GM21515 (cell line): ENCODE data around the gene IAH1.

Source experiments
- ATAC-seq: cut with Tn5 transposase; IDR thresholded peaks from one replicate; pipeline ENCODE4 v1.9.1; 2021; ENCODE audit not compliant: unreplicated experiment

The IAH1 gene

GRCh38 chr2:9525266-9525665, 50.9 kb downstream of the IAH1 start:
- ATAC-seq = no peak

DNA sequence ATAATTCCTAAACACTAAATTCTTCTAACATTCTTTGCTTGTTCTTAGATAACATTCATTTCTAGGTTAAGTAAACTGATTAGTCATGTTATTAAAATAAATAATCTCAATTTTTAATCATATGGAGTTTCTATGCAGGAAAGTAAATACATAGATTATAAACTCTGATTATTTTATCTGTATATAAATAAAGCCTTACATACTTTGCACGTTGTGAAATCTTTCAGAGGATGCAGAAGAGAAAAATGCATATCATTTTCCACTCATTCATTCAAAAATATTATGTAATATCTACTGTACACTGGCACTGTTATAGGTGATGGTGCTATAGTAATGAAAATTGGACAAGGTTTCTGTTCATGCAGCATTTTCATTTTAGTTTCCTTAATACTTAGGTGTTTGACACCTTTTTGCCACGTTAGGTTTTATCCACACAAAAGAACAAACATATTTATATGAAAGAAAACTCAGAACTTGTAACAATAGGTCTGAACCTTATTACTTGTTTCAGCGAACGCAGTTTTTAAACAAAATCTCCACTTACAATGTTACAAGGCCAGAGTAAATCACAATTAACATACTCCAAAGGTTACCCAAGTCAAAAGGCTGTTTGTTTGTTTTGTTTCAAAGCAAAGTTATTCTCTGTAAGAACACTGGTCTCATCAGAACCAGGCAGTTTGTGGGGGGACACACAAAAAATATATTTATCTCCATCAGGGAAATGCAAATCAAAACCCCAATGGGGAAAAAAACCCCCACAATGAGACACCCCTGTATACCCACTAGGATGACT, 53.8 kb downstream of the IAH1 start:
- no peak for ATAC-seq

DNA sequence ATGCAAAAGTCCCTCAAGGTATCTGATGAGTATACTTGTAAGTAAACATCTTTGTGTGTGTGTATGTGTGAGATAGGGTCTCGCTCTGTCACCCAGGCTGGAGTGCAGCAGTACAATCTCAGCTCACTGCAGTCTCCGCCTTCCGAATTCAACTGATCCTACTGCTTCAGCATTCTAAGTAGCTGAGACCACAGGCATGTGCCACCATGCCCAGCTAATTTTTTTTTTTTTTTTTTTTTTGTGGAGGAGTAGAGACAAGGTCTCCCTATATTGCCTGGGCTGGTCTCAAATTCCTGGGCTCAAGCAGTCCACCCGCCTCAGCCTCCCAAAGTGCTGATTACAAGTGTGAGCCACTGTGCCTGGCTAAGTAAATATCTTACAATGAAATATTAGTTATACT, 58.1 kb downstream of the IAH1 start:
- ATAC-seq = no peak

DNA sequence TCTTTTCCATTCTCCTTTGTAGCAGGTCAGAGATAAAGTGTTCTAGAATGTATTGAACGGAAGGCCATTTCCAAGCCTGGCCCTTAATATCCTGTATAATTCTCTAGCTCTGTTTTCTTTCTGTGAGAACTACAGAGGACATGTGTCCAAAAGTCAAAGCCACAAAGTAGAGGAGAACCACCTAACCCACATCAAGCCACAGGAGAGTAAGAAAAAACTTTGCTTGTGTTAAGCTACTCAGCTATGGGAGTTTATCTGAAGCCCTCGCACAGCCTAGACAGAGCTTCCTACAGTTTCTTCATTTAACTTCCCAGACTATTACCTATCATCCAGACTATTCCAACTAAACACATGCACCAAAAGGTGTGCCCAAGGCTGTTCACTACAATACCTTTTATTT, 59.3 kb downstream of the IAH1 start:
- ATAC-seq = no peak

- ATAC-seq = no peak
These were observed 60.8 kb downstream of the IAH1 start for GRCh38 chr2:9535177-9535576.

GRCh38 chr2:9536504-9536903, 62.2 kb downstream of the IAH1 start:
- no peak for ATAC-seq

- ATAC-seq = no peak
These were observed 63.7 kb downstream of the IAH1 start for GRCh38 chr2:9538000-9538507.
